Activated T-cell treated with anti-CD3 and anti-CD28 coated beads for 1 hour (primary cell): ENCODE results near the gene CPHXL2.
A peak's percentile ranks its signal among the peaks of the same experiment; 100 is the strongest.

Experiments
- DNase-seq: peaks from one replicate; pipeline ENCODE4 v3.0.0-alpha.2; 2020; ENCODE audit warnings: low read depth

The CPHXL2 gene

GRCh38 chr16:75640598-75640997 is 36.2 kb downstream of the CPHXL2 start:
- DNase-seq: no peak

GRCh38 chr16:75635036-75635435 is 41.8 kb downstream of the CPHXL2 start:
- DNase-seq: no peak

GRCh38 chr16:75632857-75633256 is 44.0 kb downstream of the CPHXL2 start:
- no peak for DNase-seq

- DNase-seq: no peak
Measured at GRCh38 chr16:75630052-75630451, 46.8 kb downstream of the CPHXL2 start.

GRCh38 chr16:75629132-75629531 is 47.7 kb downstream of the CPHXL2 start:
- DNase-seq: no peak

- DNase-seq: no peak
Measured at GRCh38 chr16:75628351-75628750, 48.5 kb downstream of the CPHXL2 start.

- no peak for DNase-seq
Measured at GRCh38 chr16:75627851-75628250, 49.0 kb downstream of the CPHXL2 start.

GRCh38 chr16:75626806-75627205 is 50.0 kb downstream of the CPHXL2 start:
- DNase-seq: no peak

- no peak for DNase-seq
Measured at GRCh38 chr16:75624921-75625334, 51.9 kb downstream of the CPHXL2 start.

GRCh38 chr16:75622761-75623605 is 53.8 kb downstream of the CPHXL2 start, which contains the start of gene ADAT1:
TSS of gene ADAT1 (minus strand) at chr16:75623281. CDS start at chr16:75620799, 2,482 bp downstream.
- peak; percentile 93 for DNase-seq

GRCh38 chr16:75621170-75621477 is 55.7 kb downstream of the CPHXL2 start:
- DNase-seq: no peak

- DNase-seq: no peak
Measured at GRCh38 chr16:75620326-75621169, 56.3 kb downstream of the CPHXL2 start.

GRCh38 chr16:75618780-75619179 is 58.0 kb downstream of the CPHXL2 start:
- DNase-seq: no peak

- no peak for DNase-seq
Measured at GRCh38 chr16:75617121-75617520, 59.7 kb downstream of the CPHXL2 start.

- DNase-seq: no peak
Measured at GRCh38 chr16:75616521-75617010, 60.2 kb downstream of the CPHXL2 start.

- no peak for DNase-seq
Measured at GRCh38 chr16:75615619-75616018, 61.2 kb downstream of the CPHXL2 start.

GRCh38 chr16:75614066-75614897 is 62.5 kb downstream of the CPHXL2 start:
- no peak for DNase-seq
